Esophagus muscularis mucosa (tissue), 4 donors: ENCODE measurements around the gene RBM19. TPM values are rescaled to one million over a fixed set of nuclear protein-coding genes. Genes with fewer than 3 reads are reported as not detected.

ENCODE experiments used
- DNase-seq: peaks from one replicate; pipeline ENCODE4 v3.0.0-alpha.2; 2017; ENCODE audit errors: extremely low spot score
- H3K27ac ChIP-seq, 4 donors: fragments of 200-600 bp; sonication (generic); replicated peaks in 1 of 4; 1 replicate in 3 of 4; 2 replicates in 1 of 4; pipeline ENCODE4 v1.5.1; 2016 to 2019; ENCODE audit warnings: mild to moderate bottlenecking in 1 of 4
- H3K27me3 ChIP-seq, 4 donors: fragments of 200-600 bp; sonication (generic); one replicate each; pipeline versions ENCODE4 v1.5.1 to v1.6.0; 2016 to 2019
- H3K36me3 ChIP-seq, 4 donors: fragments of 200-600 bp; sonication (generic); one replicate each; pipeline ENCODE4 v1.5.1; 2016 to 2019
- H3K4me1 ChIP-seq, 4 donors: fragments of 200-600 bp; sonication (generic); one replicate each; pipeline ENCODE4 v1.5.1; 2016 to 2019
- H3K4me3 ChIP-seq, 4 donors: fragments of 200-600 bp; sonication (generic); 1 replicate in 2 of 4; 2 replicates in 2 of 4; pipeline ENCODE4 v1.5.1; 2016 to 2019; ENCODE audit warnings: mild to moderate bottlenecking in 4 of 4, moderate library complexity in 1 of 4
- H3K9me3 ChIP-seq, 4 donors: fragments of 200-600 bp; sonication (generic); 1 replicate in 3 of 4; 2 replicates in 1 of 4; pipeline ENCODE4 v1.5.1; 2016 to 2019
- EP300 ChIP-seq: sonication (generic); formaldehyde crosslinking; IDR thresholded peaks from one replicate; pipeline ENCODE4 v1.6.1; 2017; ENCODE audit warnings: antibody characterized with exemption
- POLR2A ChIP-seq: fragments of 450-650 bp; IDR thresholded peaks from one replicate; pipeline ENCODE4 v1.6.1; 2017; ENCODE audit warnings: antibody characterized with exemption, moderate library complexity, mild to moderate bottlenecking, low read depth
- POLR2AphosphoS5 ChIP-seq, 2 donors: sonication (generic); formaldehyde crosslinking; IDR thresholded peaks; one replicate each; pipeline ENCODE4 v1.6.1; 2017; ENCODE audit warnings: antibody characterized with exemption in 2 of 2
- WGBS: methylation state at CpG from one replicate; pipeline ENCODE4 v1.1.5; 2018; 5-methylcytosine and 5-hydroxymethylcytosine counted together
- intact Hi-C: fragments of 100-400 bp; cut with DNase I; formaldehyde crosslinking; loops from one replicate; pipeline ENCODE4 v1.15.1; 2023
- total RNA-seq, 4 donors: library from RNA; depleted of rRNA; stranded (reverse); fragments of >200 nt; gene quantifications; one replicate each; pipeline versions ENCODE4 v1.1.0 to v1.2.1, GENCODE V29; 2016
- TF ChIP-seq, protein P1 (sequence below), 3 experiments: fragments of 200-600 bp in 2 of 3; fragments of 450-650 bp in 1 of 3; sonication (generic) in 2 of 3; IDR thresholded peaks; one replicate each; pipeline ENCODE4 v1.5.1; 2017 to 2019; ENCODE audit warnings: antibody characterized with exemption in 3 of 3, mild to moderate bottlenecking in 2 of 3, moderate library complexity in 1 of 3

Gene RBM19
- total RNA-seq, 4 donors from 2014 or later = 26.7 to 40.0 (median 27.4) TPM

DNA sequence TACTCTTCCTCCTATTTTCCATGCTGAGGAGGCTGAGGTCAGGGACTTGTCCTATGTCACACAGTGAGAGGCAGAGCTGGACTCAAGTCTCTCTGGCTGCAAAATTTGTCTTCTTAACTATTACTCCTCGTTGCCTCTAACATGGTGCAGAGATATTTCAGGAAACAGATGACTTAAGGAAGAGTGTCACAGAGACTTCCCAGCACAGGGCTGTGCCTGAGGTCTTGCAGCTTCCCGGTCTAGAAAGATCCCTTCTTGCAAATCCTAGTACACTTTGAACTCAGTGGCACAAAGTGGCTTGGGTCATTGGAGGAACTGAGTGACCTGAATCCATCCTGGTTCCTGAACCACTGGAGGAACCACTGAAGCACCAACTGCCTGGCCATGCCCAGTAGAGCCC is 17.1 kb upstream of the RBM19 start:
- WGBS = 38% methylated on average over 1 of the region's 2 CpGs
- Histone ChIP-seq H3K27ac (no peak overlapping the region), H3K9me3 (no peaks in the 10 kb centered on the region), H3K27me3 (peaks cover 0 to 66% (median 2%) of the 10 kb centered on the region in 4 donors), H3K4me1 (no peaks in the 10 kb centered on the region), H3K4me3 (no peak overlapping the region), H3K36me3 (no peaks in the 10 kb centered on the region)
- intact Hi-C loops = loop anchor here (10.0 kb wide), 1 partner anchor 1932 kb away; no protein-coding TSS in a partner anchor
- no peak for DNase-seq
- TF ChIP-seq, protein P1, sequence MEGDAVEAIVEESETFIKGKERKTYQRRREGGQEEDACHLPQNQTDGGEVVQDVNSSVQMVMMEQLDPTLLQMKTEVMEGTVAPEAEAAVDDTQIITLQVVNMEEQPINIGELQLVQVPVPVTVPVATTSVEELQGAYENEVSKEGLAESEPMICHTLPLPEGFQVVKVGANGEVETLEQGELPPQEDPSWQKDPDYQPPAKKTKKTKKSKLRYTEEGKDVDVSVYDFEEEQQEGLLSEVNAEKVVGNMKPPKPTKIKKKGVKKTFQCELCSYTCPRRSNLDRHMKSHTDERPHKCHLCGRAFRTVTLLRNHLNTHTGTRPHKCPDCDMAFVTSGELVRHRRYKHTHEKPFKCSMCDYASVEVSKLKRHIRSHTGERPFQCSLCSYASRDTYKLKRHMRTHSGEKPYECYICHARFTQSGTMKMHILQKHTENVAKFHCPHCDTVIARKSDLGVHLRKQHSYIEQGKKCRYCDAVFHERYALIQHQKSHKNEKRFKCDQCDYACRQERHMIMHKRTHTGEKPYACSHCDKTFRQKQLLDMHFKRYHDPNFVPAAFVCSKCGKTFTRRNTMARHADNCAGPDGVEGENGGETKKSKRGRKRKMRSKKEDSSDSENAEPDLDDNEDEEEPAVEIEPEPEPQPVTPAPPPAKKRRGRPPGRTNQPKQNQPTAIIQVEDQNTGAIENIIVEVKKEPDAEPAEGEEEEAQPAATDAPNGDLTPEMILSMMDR (IDR thresholded peaks at IDR 0.05) = no peak

DNA sequence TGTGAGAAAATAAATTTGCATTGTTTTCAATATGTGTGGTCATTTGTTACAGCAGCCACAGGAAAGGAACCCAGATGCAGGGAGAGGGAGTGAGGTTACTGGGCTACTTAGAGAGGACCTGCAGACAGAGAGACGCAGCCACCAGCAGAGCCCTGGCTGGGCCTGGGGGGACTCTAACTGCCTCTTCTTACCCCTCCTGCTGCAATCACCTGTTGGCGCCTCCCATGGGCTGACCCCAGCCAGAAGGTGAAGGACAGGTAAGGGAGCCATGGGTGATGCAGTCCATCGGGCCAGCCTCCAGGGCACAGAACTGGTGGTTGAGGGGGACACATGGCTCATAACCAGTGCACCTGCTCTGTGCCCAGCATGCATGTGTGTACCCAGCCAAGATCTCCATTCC is 15.8 kb upstream of the RBM19 start:
- H3K4me1 ChIP-seq = no peaks in the 10 kb centered on the region
- H3K36me3 ChIP-seq = no peaks in the 10 kb centered on the region
- intact Hi-C loops = loop anchor here (2.0 to 10.0 kb wide), 2 partner anchors 525 to 1933 kb away; no protein-coding TSS in a partner anchor
- no peak overlapping the region for H3K4me3 ChIP-seq
- DNase-seq = no peak
- 90% methylated on average over 3 of the region's 3 CpGs for whole genome bisulfite sequencing
- H3K27ac ChIP-seq = no peak overlapping the region
- no peaks in the 10 kb centered on the region for H3K9me3 ChIP-seq
- no peak for TF ChIP-seq EP300
- TF ChIP-seq POLR2AphosphoS5 (IDR thresholded peaks at IDR 0.05) = no peak
- no peak for TF ChIP-seq POLR2A
- TF ChIP-seq, protein P1 (IDR thresholded peaks at IDR 0.05) = no peak
- H3K27me3 ChIP-seq = peaks cover 0 to 66% (median 5%) of the 10 kb centered on the region in 4 donors

DNA sequence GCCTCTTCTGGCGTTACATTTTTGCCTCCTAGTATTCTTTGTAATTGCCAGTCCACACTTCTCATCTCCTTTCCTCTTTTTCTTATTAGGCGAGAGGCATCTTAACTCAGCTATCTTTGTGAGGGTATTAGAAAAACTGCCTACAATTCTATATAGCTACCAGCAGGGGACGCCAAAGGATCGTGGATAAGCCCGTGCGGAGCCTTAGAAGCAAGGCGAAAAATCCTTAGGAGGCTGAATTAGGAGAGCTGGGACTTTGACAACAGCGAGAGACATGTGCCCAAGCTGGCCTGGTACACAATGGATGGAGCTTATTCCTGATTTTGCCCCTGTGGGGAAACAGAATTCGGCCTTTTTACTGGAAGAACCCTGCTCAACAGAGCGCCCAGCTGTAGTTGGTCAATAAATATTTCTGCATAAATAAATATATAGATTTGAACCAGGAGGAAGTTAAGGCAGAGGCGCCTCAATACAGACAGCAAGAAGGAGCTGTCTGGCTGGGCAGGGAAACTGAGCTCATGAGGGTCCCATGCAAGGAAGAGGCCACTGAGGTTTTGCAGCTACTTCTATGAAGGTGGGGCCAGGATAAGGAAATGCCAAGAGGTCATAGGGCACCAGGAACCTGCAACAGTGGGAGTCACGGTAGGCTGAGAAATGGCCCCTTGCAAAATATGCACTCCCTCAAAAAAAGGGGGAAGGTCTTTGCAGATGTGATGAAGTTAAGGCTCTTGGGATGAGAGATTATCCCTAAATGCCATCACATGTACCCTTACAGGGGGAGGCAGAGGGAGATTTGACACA is 14.6 kb upstream of the RBM19 start:
- Histone ChIP-seq H3K9me3 (no peaks in the 10 kb centered on the region), H3K27ac (no peak overlapping the region), H3K27me3 (peaks cover 0 to 65% (median 5%) of the 10 kb centered on the region in 4 donors), H3K4me1 (no peaks in the 10 kb centered on the region), H3K36me3 (no peaks in the 10 kb centered on the region), H3K4me3 (no peak overlapping the region)
- intact Hi-C loops = loop anchor here (2.0 to 10.0 kb wide), 2 partner anchors 526 to 1934 kb away; no protein-coding TSS in a partner anchor
- TF ChIP-seq POLR2AphosphoS5 (IDR thresholded peaks at IDR 0.05) = no peak
- TF ChIP-seq, protein P1 (IDR thresholded peaks at IDR 0.05) = peak; percentile 89 to 93 (median 90)
- 20% methylated on average over 12 of the region's 12 CpGs for WGBS
- no peak for DNase-seq

DNA sequence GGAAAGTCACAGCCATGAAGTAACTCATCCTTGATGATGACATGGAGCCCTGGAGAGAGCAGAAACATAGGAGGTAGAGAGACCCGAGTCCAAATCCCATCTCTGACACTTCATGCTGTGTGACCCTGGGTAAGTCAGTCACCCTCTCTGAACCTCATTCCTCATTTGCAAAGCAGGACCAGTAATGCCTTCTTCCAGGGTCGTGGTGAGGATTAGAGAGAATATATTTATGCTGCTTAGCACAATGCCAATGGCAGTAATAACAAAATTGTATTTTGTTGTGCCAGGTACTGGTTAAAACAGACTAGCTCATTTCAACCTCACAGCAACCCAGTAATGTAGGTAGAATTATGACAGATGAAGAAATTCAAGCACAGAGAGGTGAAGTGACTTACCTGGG is 13.9 kb upstream of the RBM19 start:
- Histone ChIP-seq H3K4me3 (no peak overlapping the region), H3K9me3 (no peaks in the 10 kb centered on the region), H3K4me1 (no peaks in the 10 kb centered on the region), H3K27ac (no peak overlapping the region), H3K36me3 (no peaks in the 10 kb centered on the region), H3K27me3 (peaks cover 0 to 70% (median 9%) of the 10 kb centered on the region in 4 donors)
- TF ChIP-seq, protein P1 (IDR thresholded peaks at IDR 0.05) = no peak
- TF ChIP-seq EP300 (no peak), POLR2AphosphoS5 (IDR thresholded peaks at IDR 0.05) (no peak), POLR2A (no peak)
- no peak for DNase-seq
- intact Hi-C loops = loop anchor here (2.0 to 10.0 kb wide), 2 partner anchors 527 to 1935 kb away; no protein-coding TSS in a partner anchor
- WGBS = 63% methylated on average over 2 of the region's 2 CpGs
